ENCODE data around the gene ABCB9. TPM values are rescaled to one million over a fixed set of nuclear protein-coding genes. Genes with fewer than 3 reads are reported as not detected.

ABCB9 gene
- total RNA-seq, 1 donor from 2014 or later, result 1.9 TPM

DNA sequence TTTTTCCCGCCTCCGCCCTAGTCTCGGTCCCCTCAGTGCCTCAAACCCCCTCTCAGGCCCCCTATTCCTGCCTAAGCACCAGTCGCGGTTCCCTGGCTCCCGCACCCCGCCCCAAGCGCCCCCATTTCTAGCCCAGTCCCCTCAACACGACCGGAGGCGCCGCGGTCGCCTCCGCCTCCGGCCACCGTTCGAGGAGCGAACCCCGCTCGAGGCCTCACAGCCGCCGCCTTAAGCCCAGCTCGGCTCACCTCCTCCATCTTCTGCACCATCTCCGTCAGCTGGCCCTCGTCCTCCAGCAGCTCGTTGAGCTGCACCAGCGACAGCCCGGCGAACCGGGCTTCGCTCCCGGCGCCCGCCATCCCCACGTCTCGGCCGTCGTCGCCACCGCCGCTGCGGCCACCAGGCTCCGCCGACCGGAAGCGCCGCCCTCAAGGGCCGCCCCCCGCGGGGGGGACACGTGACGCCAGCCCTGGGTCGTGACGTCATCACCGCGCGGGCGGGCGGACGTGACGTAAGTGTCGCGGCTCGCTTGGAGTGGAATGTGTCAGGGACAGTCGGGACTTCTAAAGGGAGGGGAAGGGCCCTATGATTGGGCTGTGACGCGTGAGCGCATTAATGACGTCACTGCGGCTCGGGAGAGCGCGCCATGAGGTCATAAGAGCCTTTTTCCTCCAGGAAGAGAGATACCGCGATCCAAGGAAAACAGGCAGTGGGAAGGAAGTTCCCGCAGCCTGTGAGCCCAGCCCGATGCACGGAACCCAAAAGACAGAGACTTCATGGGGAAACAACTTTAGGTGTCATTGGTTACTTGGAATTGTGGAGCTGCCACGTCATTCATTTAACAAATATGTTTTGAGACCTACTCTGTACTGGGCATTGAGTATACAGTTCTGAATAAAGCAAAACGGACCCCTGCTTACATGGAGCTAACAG is 70.3 kb downstream of the ABCB9 start, which contains the start of gene VPS37B:
Gene VPS37B (minus strand): TSS at position 421 of the 933 bp plus-strand sequence. CDS start 62 bp downstream, at position 359.
- peaks cover 60% of the 10 kb centered on the region for H3K4me1 Mint-ChIP-seq
- peaks cover 2% of the 10 kb centered on the region for H3K36me3 Mint-ChIP-seq
- H3K27me3 Mint-ChIP-seq (ENCODE audit: insufficient read depth, low read depth), result peaks cover 17% of the 10 kb centered on the region
- H3K9me3 Mint-ChIP-seq, result no peaks in the 10 kb centered on the region
- Histone ChIP-seq H3K9ac (peak within 1 kb of the TSS; percentile 63), H3F3A (ENCODE audit: low read depth) (peaks cover 25% of the 10 kb centered on the region), H3K4me2 (peak within 1 kb of the TSS; percentile 94), H3K9me3 (ENCODE audit: low read depth) (no peaks in the 10 kb centered on the region), H2AFZ (replicated peaks) (peak within 1 kb of the TSS; percentile 58), H3K79me2 (ENCODE audit: low read depth) (peaks cover 43% of the 10 kb centered on the region), H3K36me3 (no peaks in the 10 kb centered on the region), H4K20me1 (ENCODE audit: low read depth) (peaks cover 41% of the 10 kb centered on the region), H3K4me1 (peaks cover 29% of the 10 kb centered on the region), H3K27ac (no peak within 1 kb of the TSS), H3K4me3 (peak within 1 kb of the TSS; percentile 80), H3K27me3 (peaks cover 64% of the 10 kb centered on the region)
- peak within 1 kb of the TSS; percentile 60 for H3K27ac Mint-ChIP-seq
- TF ChIP-seq EZH2 (IDR thresholded peaks at IDR 0.05), result peak; percentile 48
- TF ChIP-seq, protein P1, sequence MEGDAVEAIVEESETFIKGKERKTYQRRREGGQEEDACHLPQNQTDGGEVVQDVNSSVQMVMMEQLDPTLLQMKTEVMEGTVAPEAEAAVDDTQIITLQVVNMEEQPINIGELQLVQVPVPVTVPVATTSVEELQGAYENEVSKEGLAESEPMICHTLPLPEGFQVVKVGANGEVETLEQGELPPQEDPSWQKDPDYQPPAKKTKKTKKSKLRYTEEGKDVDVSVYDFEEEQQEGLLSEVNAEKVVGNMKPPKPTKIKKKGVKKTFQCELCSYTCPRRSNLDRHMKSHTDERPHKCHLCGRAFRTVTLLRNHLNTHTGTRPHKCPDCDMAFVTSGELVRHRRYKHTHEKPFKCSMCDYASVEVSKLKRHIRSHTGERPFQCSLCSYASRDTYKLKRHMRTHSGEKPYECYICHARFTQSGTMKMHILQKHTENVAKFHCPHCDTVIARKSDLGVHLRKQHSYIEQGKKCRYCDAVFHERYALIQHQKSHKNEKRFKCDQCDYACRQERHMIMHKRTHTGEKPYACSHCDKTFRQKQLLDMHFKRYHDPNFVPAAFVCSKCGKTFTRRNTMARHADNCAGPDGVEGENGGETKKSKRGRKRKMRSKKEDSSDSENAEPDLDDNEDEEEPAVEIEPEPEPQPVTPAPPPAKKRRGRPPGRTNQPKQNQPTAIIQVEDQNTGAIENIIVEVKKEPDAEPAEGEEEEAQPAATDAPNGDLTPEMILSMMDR (IDR thresholded peaks at IDR 0.05), result no peak
- H3K4me3 Mint-ChIP-seq, result peak within 1 kb of the TSS; percentile 92
- peak; percentile 90 for DNase-seq (ENCODE audit: low spot score)

DNA sequence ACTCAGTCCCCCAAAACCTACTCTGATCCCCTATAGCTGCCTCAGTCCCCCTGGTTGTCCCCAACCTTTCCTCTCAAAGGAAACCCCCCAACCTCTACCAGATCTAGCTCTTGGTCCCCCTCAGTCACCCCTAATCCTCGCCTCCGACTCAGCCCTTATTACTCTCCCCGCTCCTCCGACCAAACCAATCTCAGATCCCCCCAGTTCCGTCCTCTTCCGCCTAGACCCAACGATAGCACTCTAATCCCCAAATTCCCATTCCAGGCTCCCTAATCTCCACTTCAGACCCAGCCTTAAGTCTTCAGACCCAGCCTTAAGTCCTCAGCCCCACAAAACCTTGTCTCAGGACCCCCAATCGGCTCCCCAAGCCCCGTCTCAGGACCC is 71.0 kb downstream of the ABCB9 start:
- peaks cover 29% of the 10 kb centered on the region for H3F3A ChIP-seq (ENCODE audit: low read depth)
- no peaks in the 10 kb centered on the region for H3K9me3 ChIP-seq (ENCODE audit: low read depth)
- peaks cover 2% of the 10 kb centered on the region for H3K36me3 Mint-ChIP-seq
- no peaks in the 10 kb centered on the region for H3K36me3 ChIP-seq
- H3K27ac Mint-ChIP-seq, result peak overlapping the region; percentile 57
- H3K4me3 Mint-ChIP-seq, result peak overlapping the region; percentile 92
- peaks cover 35% of the 10 kb centered on the region for H3K4me1 ChIP-seq
- peaks cover 64% of the 10 kb centered on the region for H3K27me3 ChIP-seq
- peak overlapping the region; percentile 58 for H2AFZ ChIP-seq (replicated peaks)
- peaks cover 17% of the 10 kb centered on the region for H3K27me3 Mint-ChIP-seq (ENCODE audit: insufficient read depth, low read depth)
- H4K20me1 ChIP-seq (ENCODE audit: low read depth), result peaks cover 47% of the 10 kb centered on the region
- no peaks in the 10 kb centered on the region for H3K9me3 Mint-ChIP-seq
- H3K27ac ChIP-seq, result no peak overlapping the region
- peaks cover 50% of the 10 kb centered on the region for H3K79me2 ChIP-seq (ENCODE audit: low read depth)
- peak overlapping the region; percentile 94 for H3K4me2 ChIP-seq
- DNase-seq (ENCODE audit: low spot score), result no peak
- peak overlapping the region; percentile 80 for H3K4me3 ChIP-seq
- peaks cover 65% of the 10 kb centered on the region for H3K4me1 Mint-ChIP-seq
- TF ChIP-seq EZH2 (IDR thresholded peaks at IDR 0.05) (no peak), EZH2phosphoT487 (IDR thresholded peaks at IDR 0.05) (no peak)
- TF ChIP-seq, protein P1 (IDR thresholded peaks at IDR 0.05), result no peak
- peak overlapping the region; percentile 63 for H3K9ac ChIP-seq

DNA sequence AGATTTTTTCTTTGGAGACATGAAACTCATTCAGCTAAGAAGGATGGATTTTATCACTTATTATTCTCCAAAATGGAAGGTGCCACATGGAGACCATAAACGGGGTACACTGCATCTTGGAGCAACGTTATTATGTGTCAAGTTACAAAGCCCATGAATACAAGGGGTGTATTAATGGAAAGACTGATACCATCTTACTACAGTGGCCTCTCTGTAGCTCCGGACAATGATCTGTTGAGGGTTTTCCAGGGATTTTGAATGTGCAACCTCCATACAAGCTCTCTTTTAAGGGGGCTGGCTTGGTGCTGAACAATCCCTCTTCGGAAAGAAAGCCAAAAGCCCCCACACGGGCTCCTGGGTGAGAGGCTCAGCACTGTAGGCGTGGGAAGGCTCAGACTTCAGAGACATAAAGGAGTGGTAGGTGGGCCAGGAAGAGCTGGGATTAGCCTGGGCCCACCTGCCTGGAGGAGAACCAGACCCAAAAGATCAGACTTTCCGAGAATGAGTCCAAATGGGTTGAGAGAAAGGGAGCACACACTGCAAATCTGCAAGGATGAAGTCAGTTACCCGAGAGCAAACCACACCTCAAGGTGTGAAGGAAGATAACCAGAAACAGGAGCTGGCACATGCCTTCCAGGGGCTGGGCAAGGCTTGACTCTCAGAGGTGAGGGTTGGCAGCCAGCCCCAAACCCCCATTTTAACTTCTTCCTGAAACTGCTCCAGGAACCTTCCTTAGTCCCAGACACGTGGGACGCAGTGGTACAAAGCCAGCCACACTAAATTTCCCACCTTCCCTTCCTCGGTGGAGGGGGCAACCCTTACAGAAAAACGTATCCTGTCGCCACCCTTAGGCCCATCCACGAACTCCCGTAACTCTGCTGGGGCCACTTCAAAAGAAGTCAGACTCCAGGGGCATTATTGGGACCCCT is 71.8 kb downstream of the ABCB9 start:
- Histone ChIP-seq H3K4me1 (peaks cover 36% of the 10 kb centered on the region), H4K20me1 (ENCODE audit: low read depth) (peaks cover 56% of the 10 kb centered on the region), H3K4me2 (peak overlapping the region; percentile 94), H3K79me2 (ENCODE audit: low read depth) (peaks cover 57% of the 10 kb centered on the region), H3K27ac (no peak overlapping the region), H3K9ac (no peak overlapping the region), H3K4me3 (peak overlapping the region; percentile 80), H3K27me3 (peaks cover 57% of the 10 kb centered on the region), H3K36me3 (no peaks in the 10 kb centered on the region), H3K9me3 (ENCODE audit: low read depth) (no peaks in the 10 kb centered on the region), H2AFZ (replicated peaks) (no peak overlapping the region), H3F3A (ENCODE audit: low read depth) (peaks cover 29% of the 10 kb centered on the region)
- H3K27me3 Mint-ChIP-seq (ENCODE audit: insufficient read depth, low read depth), result peaks cover 12% of the 10 kb centered on the region
- peak overlapping the region; percentile 92 for H3K4me3 Mint-ChIP-seq
- no peaks in the 10 kb centered on the region for H3K9me3 Mint-ChIP-seq
- peak overlapping the region; percentile 57 for H3K27ac Mint-ChIP-seq
- H3K4me1 Mint-ChIP-seq, result peaks cover 69% of the 10 kb centered on the region
- TF ChIP-seq, protein P1 (IDR thresholded peaks at IDR 0.05), result no peak
- no peak for TF ChIP-seq EZH2phosphoT487 (IDR thresholded peaks at IDR 0.05)
- no peak for TF ChIP-seq EZH2 (IDR thresholded peaks at IDR 0.05)
- DNase-seq (ENCODE audit: low spot score), result no peak
- peaks cover 2% of the 10 kb centered on the region for H3K36me3 Mint-ChIP-seq

Data from neural progenitor cell (in vitro differentiated cells).